Activated CD8-positive, alpha-beta memory T cell treated with anti-CD3 and anti-CD28 coated beads, Interleukin-2, amount 50 U/mL, for 24 hours (primary cell): ENCODE results near the gene OPN4.

ENCODE experiments used
- DNase-seq: peaks from one replicate; pipeline ENCODE4 v3.0.0-alpha.2; 2020; ENCODE audit errors: extremely low read depth

The OPN4 gene

GRCh38 chr10:86647773-86648703, 6.3 kb upstream of the OPN4 start:
- DNase-seq, result no peak

GRCh38 chr10:86648704-86649427, 5.5 kb upstream of the OPN4 start:
- no peak for DNase-seq

GRCh38 chr10:86649471-86650150, 4.7 kb upstream of the OPN4 start:
- no peak for DNase-seq

GRCh38 chr10:86650151-86650550, 4.2 kb upstream of the OPN4 start:
- DNase-seq, result no peak

- DNase-seq, result no peak
Measured at GRCh38 chr10:86651021-86651471, 3.3 kb upstream of the OPN4 start.

GRCh38 chr10:86651631-86652331, 2.6 kb upstream of the OPN4 start:
- DNase-seq, result no peak

GRCh38 chr10:86652361-86653202, 1.8 kb upstream of the OPN4 start:
- DNase-seq, result no peak

- no peak for DNase-seq
Measured at GRCh38 chr10:86653379-86653778, 968 bp upstream of the OPN4 start.

GRCh38 chr10:86653987-86654386, 360 bp upstream of the OPN4 start:
- no peak for DNase-seq

- DNase-seq, result no peak
Measured at GRCh38 chr10:86655173-86655540, 810 bp downstream of the OPN4 start.

GRCh38 chr10:86655596-86655995, 1.2 kb downstream of the OPN4 start:
- no peak for DNase-seq

GRCh38 chr10:86657011-86657395, 2.7 kb downstream of the OPN4 start:
- no peak for DNase-seq

- no peak for DNase-seq
Measured at GRCh38 chr10:86657396-86658011, 3.2 kb downstream of the OPN4 start.

- no peak for DNase-seq
Measured at GRCh38 chr10:86658261-86658741, 4.0 kb downstream of the OPN4 start.

GRCh38 chr10:86658751-86659150, 4.4 kb downstream of the OPN4 start:
- no peak for DNase-seq

- DNase-seq, result no peak
Measured at GRCh38 chr10:86659161-86659691, 4.9 kb downstream of the OPN4 start.

- DNase-seq, result no peak
Measured at GRCh38 chr10:86659721-86660453, 5.5 kb downstream of the OPN4 start.

GRCh38 chr10:86661161-86662025, 7.0 kb downstream of the OPN4 start:
- no peak for DNase-seq
